NCI-H1930 (cell line): ENCODE measurements around the gene PRKCA.

ENCODE experiments used
- DNase-seq, 2 experiments: peaks; one replicate each; lab custom pipeline; 2025; lab: John Stamatoyannopoulos, UW

The PRKCA gene

GRCh38 chr17:66776999-66777688 is 474.7 kb downstream of the PRKCA start:
- no peak for DNase-seq

- no peak for DNase-seq
Measured at GRCh38 chr17:66777689-66778225, 475.3 kb downstream of the PRKCA start.

GRCh38 chr17:66778531-66779236 is 476.3 kb downstream of the PRKCA start:
- no peak for DNase-seq

- DNase-seq: no peak
Measured at GRCh38 chr17:66779237-66779606, 476.8 kb downstream of the PRKCA start.

DNA sequence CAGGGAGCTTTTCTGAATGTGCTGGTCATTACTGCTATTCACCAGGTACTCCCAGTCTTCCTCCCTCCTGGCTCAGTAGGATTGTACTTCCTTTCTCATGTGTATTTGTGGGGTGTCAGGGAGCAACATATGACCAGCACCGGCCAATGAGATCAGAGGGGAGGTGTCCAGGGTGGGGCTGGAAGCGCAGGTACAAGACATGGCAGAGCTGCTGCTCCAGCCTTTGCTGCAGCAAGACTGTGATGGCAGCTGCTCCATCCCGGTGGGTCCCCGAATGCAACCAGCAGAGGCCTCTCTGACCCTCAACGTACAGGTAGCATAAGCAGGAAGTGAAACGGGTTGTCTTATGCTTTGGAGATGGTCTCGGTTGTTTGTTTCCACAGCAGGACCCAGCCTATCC is 478.7 kb downstream of the PRKCA start:
- DNase-seq: no peak

GRCh38 chr17:66782851-66783250 is 480.4 kb downstream of the PRKCA start:
- no peak for DNase-seq

GRCh38 chr17:66783656-66784381 is 481.4 kb downstream of the PRKCA start:
- DNase-seq: no peak

- DNase-seq: no peak
Measured at GRCh38 chr17:66784621-66785364, 482.4 kb downstream of the PRKCA start.

- no peak for DNase-seq
Measured at GRCh38 chr17:66786107-66786506, 483.7 kb downstream of the PRKCA start.

DNA sequence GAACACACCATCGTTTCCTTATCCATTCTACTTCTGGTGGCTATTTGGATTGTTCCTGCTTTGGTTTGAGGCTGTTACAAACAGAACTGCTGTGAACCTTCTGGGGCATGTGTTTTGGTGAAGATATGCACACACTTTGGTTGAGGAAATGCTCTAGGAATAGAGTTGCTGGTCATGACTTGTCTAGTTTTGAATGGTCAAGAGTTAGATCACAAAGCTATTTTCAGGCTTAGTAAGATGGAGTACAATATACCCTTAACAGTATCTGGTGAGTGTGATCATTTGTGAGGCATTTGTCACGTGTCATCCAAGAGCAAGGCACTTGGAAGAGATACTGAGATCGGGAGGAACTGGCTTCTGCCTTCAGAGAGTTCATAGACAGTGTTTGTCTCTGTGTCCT is 485.5 kb downstream of the PRKCA start:
- no peak for DNase-seq

DNA sequence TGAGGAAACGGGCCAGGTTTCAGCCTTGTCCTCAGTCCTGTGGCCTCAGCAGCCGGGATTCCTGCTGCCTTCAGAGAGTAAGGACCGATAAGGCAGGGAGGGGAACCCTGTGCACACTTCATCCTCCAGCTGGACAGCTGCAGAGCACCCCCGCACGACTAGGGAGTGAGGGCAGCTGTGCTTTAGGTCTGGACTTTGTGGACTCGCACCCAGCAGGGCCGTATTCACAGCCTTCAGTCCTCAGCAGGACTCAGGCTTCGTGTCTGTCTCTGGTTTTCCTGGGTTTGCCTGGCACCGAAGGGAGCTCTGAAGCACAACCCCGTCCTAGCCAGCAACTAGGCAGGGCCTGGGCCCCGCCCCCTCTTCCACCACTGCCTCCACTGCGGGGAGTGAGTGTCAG is 486.7 kb downstream of the PRKCA start:
- no peak for DNase-seq

DNA sequence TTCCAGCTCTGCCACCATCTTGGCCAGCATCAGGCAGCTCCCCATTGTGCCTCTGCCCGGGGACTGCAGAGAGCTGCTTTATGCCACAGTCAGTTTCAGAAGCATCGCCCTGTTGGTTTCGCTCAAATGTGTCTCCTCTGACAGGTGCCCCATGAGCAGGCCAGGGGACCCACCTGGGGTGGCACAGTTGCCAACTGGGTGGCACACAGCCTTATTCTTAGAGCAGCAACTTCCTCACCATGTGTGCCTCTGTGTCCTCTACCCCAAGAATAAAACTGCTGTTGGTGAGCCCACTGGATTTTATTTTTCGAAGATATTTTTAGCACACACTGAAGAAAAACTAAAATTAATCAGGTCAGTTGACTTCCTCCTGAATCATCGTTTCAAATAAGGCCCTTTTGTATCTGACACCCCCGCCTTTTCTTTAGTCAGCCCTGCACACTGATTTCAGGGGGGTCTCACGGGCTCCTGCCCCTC is 487.6 kb downstream of the PRKCA start:
- DNase-seq: no peak

- DNase-seq: no peak
Measured at GRCh38 chr17:66790501-66791061, 488.2 kb downstream of the PRKCA start.

GRCh38 chr17:66791347-66791746 is 488.9 kb downstream of the PRKCA start:
- DNase-seq: no peak

GRCh38 chr17:66793814-66794213 is 491.4 kb downstream of the PRKCA start:
- DNase-seq: no peak

GRCh38 chr17:66795486-66795885 is 493.1 kb downstream of the PRKCA start:
- DNase-seq: no peak

- DNase-seq: no peak
Measured at GRCh38 chr17:66799849-66800537, 497.6 kb downstream of the PRKCA start.

- no peak for DNase-seq
Measured at GRCh38 chr17:66803474-66803951, 501.1 kb downstream of the PRKCA start.

DNA sequence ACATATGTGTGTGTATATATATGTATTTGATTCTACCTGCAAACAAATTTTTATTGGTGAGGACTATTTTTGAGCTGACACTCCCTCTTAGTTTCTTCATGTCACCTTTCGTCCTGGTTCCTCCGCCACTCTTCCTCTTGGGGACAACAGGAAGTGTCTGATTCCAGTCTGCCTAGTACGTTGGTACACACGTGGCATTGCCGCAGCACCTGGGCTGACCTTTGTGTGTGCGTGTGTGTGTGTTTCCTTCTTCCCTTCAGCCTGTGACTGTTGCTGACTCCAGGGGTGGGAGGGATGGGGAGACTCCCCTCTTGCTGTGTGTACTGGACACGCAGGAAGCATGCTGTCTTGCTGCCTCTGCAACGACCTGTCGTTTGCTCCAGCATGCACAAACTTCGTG is 503.2 kb downstream of the PRKCA start:
- no peak for DNase-seq

- no peak for DNase-seq
Measured at GRCh38 chr17:66807182-66807581, 504.8 kb downstream of the PRKCA start.

- no peak for DNase-seq
Measured at GRCh38 chr17:66809408-66809807, 507.0 kb downstream of the PRKCA start.
